GM12878 (cell line): ENCODE data around the gene LBHD1. TPM values are rescaled to one million over a fixed set of nuclear protein-coding genes. Genes with fewer than 3 reads are reported as not detected.

ENCODE experiments used
- ASH2L ChIP-seq: fragments of 300-600, 200-600 bp; sonication (generic); IDR thresholded peaks from 2 replicates; pipeline ENCODE4 v1.6.1; 2017; ENCODE audit warnings: low read depth, mild to moderate bottlenecking, borderline replicate concordance
- BACH1 ChIP-seq: fragments of 450-650 bp; IDR thresholded peaks from 2 replicates; pipeline ENCODE4 v1.6.1; 2017; ENCODE audit warnings: mild to moderate bottlenecking, borderline replicate concordance
- CBFB ChIP-seq: IDR thresholded peaks from 2 replicates; pipeline ENCODE4 v1.6.1; 2016; ENCODE audit warnings: antibody characterized with exemption, low read depth
- CREB1 ChIP-seq: IDR thresholded peaks from 2 replicates; pipeline ENCODE4 v1.6.1; 2012; ENCODE audit warnings: low read depth, mild to moderate bottlenecking, inconsistent platforms
- GABPA ChIP-seq: IDR thresholded peaks from 2 replicates; pipeline ENCODE4 v1.6.1; 2014; ENCODE audit warnings: antibody characterized with exemption, low read depth, mild to moderate bottlenecking, inconsistent platforms
- NBN ChIP-seq: fragments of 450-650 bp; IDR thresholded peaks from 2 replicates; pipeline ENCODE4 v1.6.1; 2016
- NFIC ChIP-seq: IDR thresholded peaks from 2 replicates; pipeline ENCODE4 v1.6.1; 2012; ENCODE audit warnings: low read depth, mild to moderate bottlenecking, inconsistent platforms, low read length, moderate library complexity
- POLR2A ChIP-seq: IDR thresholded peaks from 2 replicates; pipeline ENCODE4 v1.6.1; 2011; ENCODE audit warnings: low read depth, mild to moderate bottlenecking, low read length
- POU2F2 ChIP-seq: IDR thresholded peaks from 3 replicates; pipeline ENCODE4 v1.6.1; 2011; ENCODE audit warnings: low read depth, mild to moderate bottlenecking, low read length, borderline replicate concordance
- RFX5 ChIP-seq: IDR thresholded peaks from 2 replicates; pipeline ENCODE4 v1.6.1; 2011; ENCODE audit warnings: low read depth, low read length, improper control_type of control experiment
- SMAD1 ChIP-seq: fragments of 450-650 bp; IDR thresholded peaks from 2 replicates; pipeline ENCODE4 v1.6.1; 2018; ENCODE audit warnings: mild to moderate bottlenecking, low read depth; ENCODE audit not compliant: partially characterized antibody
- polyA plus RNA-seq, 11 experiments: library from polyadenylated mRNA; depleted of rRNA in 4 of 11; unstranded in 6 of 11; stranded (reverse) in 5 of 11; fragments of >200 nt; fragmentation: Nextera tagmentation in 4 of 11; fragmentation: Illumina TruSeq in 1 of 11; extraction: Ambion mirVana in 4 of 11; extraction: Trizol in 1 of 11; gene quantifications; 1 replicate in 1 of 11; 2 replicates in 10 of 11; pipeline versions ENCODE4 v1.2.1 to v1.2.3, GENCODE V29; 2011 to 2016; ENCODE audit warnings: inconsistent platforms in 2 of 11, missing spikeins in 2 of 11, low read depth in 1 of 11
- total RNA-seq, 4 experiments: library from RNA; depleted of rRNA in 3 of 4; stranded (reverse); fragments of >200 nt in 3 of 4; fragmentation: Illumina TruSeq in 1 of 4; extraction: Trizol in 1 of 4; gene quantifications; 2 replicates each; pipeline versions ENCODE4 v1.2.1 to v1.2.3, GENCODE V29; 2013 to 2021
- TF ChIP-seq, protein P1 (sequence below): fragments of 450-650 bp; formaldehyde crosslinking; IDR thresholded peaks from 2 replicates; pipeline ENCODE4 v1.5.0; 2022; ENCODE audit warnings: mild to moderate bottlenecking, missing genetic modification characterization
- TF ChIP-seq, protein P2 (sequence below): fragments of 450-650 bp; IDR thresholded peaks from 2 replicates; pipeline ENCODE4 v1.6.1; 2017; ENCODE audit warnings: antibody characterized with exemption, mild to moderate bottlenecking, moderate library complexity
- TF ChIP-seq, protein P3 (sequence below): fragments of 450-650 bp; IDR thresholded peaks from 2 replicates; pipeline ENCODE4 v1.6.1; 2017; ENCODE audit warnings: mild to moderate bottlenecking
- TF ChIP-seq, protein P4 (sequence below): fragments of 450-650 bp; IDR thresholded peaks from 2 replicates; pipeline ENCODE4 v1.6.1; 2018; ENCODE audit warnings: borderline replicate concordance, mild to moderate bottlenecking; ENCODE audit not compliant: partially characterized antibody

Gene LBHD1
- total and polyA plus RNA-seq, 10 of the 15 experiments (the other 5 are each of a cell fraction or from before 2014, with no cell fraction given), result 0.79 to 12.0 (median 7.6) TPM

DNA sequence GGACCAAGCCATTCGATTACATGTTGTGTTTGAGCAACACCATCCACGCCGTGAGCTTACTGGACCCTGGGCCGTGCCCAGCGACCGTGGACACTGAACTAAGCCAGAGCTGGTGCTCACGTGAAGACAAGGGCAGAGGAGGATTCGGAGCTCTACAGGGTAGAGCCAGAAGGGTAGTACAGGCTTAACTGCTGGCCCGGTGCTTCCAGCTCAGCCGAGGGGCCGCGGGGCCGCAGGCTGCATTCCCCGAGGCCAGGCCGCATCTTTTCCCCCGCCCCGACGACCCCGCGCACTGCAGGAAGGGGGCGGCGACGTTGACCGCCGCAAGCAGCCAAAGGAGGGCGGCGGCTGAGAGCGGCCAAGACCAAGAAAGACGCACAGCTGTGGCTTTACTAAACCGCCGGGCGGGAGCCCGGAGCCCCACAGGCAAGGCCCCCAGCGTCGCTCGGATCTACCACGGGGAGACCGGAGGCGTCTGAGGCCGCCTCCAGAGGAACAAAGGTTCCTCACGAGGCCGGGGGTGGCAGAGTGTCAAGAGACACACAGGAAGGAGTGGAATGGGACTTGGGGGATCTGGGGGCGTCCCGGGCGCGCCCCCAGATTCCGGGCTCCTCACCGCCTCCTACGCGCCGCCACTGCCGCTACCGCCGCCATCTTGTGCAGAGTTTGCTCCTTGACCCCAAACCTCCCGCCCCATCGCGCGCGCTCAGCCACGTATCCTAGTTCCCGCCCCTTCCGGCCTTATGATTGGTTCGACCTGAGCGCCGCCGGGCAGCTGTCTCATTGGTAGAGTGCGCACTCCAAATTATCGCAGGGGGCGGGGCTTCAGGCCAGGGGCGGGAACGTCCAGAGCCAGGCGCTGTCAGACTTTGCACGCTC is 25.9 kb downstream of the LBHD1 start, which contains the start of gene GANAB (continued):
- TF ChIP-seq BACH1, result no peak
- TF ChIP-seq GABPA, result peak; percentile 81
- peak; percentile 79; the same call in 1 of the 2 replicates for TF ChIP-seq ASH2L
- peak; percentile 94 for TF ChIP-seq CREB1
- TF ChIP-seq, protein P1, sequence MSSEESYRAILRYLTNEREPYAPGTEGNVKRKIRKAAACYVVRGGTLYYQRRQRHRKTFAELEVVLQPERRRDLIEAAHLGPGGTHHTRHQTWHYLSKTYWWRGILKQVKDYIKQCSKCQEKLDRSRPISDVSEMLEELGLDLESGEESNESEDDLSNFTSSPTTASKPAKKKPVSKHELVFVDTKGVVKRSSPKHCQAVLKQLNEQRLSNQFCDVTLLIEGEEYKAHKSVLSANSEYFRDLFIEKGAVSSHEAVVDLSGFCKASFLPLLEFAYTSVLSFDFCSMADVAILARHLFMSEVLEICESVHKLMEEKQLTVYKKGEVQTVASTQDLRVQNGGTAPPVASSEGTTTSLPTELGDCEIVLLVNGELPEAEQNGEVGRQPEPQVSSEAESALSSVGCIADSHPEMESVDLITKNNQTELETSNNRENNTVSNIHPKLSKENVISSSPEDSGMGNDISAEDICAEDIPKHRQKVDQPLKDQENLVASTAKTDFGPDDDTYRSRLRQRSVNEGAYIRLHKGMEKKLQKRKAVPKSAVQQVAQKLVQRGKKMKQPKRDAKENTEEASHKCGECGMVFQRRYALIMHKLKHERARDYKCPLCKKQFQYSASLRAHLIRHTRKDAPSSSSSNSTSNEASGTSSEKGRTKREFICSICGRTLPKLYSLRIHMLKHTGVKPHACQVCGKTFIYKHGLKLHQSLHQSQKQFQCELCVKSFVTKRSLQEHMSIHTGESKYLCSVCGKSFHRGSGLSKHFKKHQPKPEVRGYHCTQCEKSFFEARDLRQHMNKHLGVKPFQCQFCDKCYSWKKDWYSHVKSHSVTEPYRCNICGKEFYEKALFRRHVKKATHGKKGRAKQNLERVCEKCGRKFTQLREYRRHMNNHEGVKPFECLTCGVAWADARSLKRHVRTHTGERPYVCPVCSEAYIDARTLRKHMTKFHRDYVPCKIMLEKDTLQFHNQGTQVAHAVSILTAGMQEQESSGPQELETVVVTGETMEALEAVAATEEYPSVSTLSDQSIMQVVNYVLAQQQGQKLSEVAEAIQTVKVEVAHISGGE (CRISPR knock-in tag), result no peak
- TF ChIP-seq SMAD1, result peak; percentile 54
- TF ChIP-seq, protein P2, sequence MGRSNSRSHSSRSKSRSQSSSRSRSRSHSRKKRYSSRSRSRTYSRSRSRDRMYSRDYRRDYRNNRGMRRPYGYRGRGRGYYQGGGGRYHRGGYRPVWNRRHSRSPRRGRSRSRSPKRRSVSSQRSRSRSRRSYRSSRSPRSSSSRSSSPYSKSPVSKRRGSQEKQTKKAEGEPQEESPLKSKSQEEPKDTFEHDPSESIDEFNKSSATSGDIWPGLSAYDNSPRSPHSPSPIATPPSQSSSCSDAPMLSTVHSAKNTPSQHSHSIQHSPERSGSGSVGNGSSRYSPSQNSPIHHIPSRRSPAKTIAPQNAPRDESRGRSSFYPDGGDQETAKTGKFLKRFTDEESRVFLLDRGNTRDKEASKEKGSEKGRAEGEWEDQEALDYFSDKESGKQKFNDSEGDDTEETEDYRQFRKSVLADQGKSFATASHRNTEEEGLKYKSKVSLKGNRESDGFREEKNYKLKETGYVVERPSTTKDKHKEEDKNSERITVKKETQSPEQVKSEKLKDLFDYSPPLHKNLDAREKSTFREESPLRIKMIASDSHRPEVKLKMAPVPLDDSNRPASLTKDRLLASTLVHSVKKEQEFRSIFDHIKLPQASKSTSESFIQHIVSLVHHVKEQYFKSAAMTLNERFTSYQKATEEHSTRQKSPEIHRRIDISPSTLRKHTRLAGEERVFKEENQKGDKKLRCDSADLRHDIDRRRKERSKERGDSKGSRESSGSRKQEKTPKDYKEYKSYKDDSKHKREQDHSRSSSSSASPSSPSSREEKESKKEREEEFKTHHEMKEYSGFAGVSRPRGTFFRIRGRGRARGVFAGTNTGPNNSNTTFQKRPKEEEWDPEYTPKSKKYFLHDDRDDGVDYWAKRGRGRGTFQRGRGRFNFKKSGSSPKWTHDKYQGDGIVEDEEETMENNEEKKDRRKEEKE, result no peak
- peak; percentile 48; the same call in 1 of the 2 replicates for TF ChIP-seq RFX5
- TF ChIP-seq POU2F2, result peak; percentile 79; the same call in 2 of the 3 replicates
- no peak for TF ChIP-seq NFIC
- peak; percentile 94 for TF ChIP-seq POLR2A
- TF ChIP-seq, protein P3, sequence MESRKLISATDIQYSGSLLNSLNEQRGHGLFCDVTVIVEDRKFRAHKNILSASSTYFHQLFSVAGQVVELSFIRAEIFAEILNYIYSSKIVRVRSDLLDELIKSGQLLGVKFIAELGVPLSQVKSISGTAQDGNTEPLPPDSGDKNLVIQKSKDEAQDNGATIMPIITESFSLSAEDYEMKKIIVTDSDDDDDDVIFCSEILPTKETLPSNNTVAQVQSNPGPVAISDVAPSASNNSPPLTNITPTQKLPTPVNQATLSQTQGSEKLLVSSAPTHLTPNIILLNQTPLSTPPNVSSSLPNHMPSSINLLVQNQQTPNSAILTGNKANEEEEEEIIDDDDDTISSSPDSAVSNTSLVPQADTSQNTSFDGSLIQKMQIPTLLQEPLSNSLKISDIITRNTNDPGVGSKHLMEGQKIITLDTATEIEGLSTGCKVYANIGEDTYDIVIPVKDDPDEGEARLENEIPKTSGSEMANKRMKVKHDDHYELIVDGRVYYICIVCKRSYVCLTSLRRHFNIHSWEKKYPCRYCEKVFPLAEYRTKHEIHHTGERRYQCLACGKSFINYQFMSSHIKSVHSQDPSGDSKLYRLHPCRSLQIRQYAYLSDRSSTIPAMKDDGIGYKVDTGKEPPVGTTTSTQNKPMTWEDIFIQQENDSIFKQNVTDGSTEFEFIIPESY, result no peak
- TF ChIP-seq, protein P4, sequence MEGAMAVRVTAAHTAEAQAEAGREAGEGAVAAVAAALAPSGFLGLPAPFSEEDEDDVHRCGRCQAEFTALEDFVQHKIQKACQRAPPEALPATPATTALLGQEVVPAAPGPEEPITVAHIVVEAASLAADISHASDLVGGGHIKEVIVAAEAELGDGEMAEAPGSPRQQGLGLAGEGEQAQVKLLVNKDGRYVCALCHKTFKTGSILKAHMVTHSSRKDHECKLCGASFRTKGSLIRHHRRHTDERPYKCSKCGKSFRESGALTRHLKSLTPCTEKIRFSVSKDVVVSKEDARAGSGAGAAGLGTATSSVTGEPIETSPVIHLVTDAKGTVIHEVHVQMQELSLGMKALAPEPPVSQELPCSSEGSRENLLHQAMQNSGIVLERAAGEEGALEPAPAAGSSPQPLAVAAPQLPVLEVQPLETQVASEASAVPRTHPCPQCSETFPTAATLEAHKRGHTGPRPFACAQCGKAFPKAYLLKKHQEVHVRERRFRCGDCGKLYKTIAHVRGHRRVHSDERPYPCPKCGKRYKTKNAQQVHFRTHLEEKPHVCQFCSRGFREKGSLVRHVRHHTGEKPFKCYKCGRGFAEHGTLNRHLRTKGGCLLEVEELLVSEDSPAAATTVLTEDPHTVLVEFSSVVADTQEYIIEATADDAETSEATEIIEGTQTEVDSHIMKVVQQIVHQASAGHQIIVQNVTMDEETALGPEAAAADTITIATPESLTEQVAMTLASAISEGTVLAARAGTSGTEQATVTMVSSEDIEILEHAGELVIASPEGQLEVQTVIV, result peak; percentile 41
- TF ChIP-seq CBFB, result peak; percentile 63
- TF ChIP-seq NBN, result peak; percentile 76
